Cortex of kidney (tissue), 1 donor: ENCODE results near the gene RNF167.

Source experiments
- DNase-seq: peaks from one replicate; lab custom pipeline; 2025; lab: John Stamatoyannopoulos, UW

The RNF167 gene

GRCh38 chr17:4938688-4939545, 1.2 kb upstream of the RNF167 start:
- DNase-seq = no peak

GRCh38 chr17:4939546-4939795, 597 bp upstream of the RNF167 start:
- no peak for DNase-seq

GRCh38 chr17:4940555-4941318, 669 bp downstream of the RNF167 start:
- DNase-seq = no peak

- DNase-seq = no peak
Measured at GRCh38 chr17:4941319-4941610, 1.2 kb downstream of the RNF167 start.

GRCh38 chr17:4942760-4943508, 2.9 kb downstream of the RNF167 start:
- no peak for DNase-seq

- no peak for DNase-seq
Measured at GRCh38 chr17:4944163-4944553, 4.1 kb downstream of the RNF167 start.

GRCh38 chr17:4944554-4945175, 4.6 kb downstream of the RNF167 start:
- DNase-seq = no peak

- no peak for DNase-seq
Measured at GRCh38 chr17:4945176-4945943, 5.3 kb downstream of the RNF167 start.

GRCh38 chr17:4945944-4946280, 5.8 kb downstream of the RNF167 start:
- no peak for DNase-seq

GRCh38 chr17:4946312-4946976, 6.4 kb downstream of the RNF167 start:
- no peak for DNase-seq

- DNase-seq = no peak
Measured at GRCh38 chr17:4947010-4947410, 6.9 kb downstream of the RNF167 start.

GRCh38 chr17:4947411-4948165, 7.5 kb downstream of the RNF167 start:
- DNase-seq = no peak

GRCh38 chr17:4948166-4948930, 8.3 kb downstream of the RNF167 start, which contains the start of gene PFN1:
Gene PFN1, minus strand, starts transcription at chr17:4948530. Its CDS starts 136 bp downstream, at chr17:4948394.
- DNase-seq = no peak

- DNase-seq = no peak
Measured at GRCh38 chr17:4948931-4949320, 8.9 kb downstream of the RNF167 start.

- DNase-seq = no peak
Measured at GRCh38 chr17:4949321-4950074, 9.4 kb downstream of the RNF167 start.

- DNase-seq = no peak
Measured at GRCh38 chr17:4950075-4950745, 10.1 kb downstream of the RNF167 start.

- DNase-seq = no peak
Measured at GRCh38 chr17:4950746-4951204, 10.7 kb downstream of the RNF167 start, which contains the start of gene ENO3. Gene ENO3, plus strand, starts transcription at chr17:4951119. Its CDS starts 711 bp downstream, at chr17:4951830.

- no peak for DNase-seq
Measured at GRCh38 chr17:4951486-4951885, 11.4 kb downstream of the RNF167 start.
